NCI-H146 (cell line): ENCODE results near the gene RECQL.
"Not testable (repeated sequence)": the region's sequence is repeated elsewhere in the genome, so short reads cannot be mapped to it uniquely, and the experiment has no call there.

Experiments
- DNase-seq: peaks from one replicate; lab custom pipeline; 2025; lab: John Stamatoyannopoulos, UW

RECQL gene

GRCh38 chr12:21502164-21502496 lies 695 bp upstream of the RECQL start:
- DNase-seq: peak; percentile 80

GRCh38 chr12:21500786-21501257 lies 613 bp downstream of the RECQL start:
- no peak for DNase-seq

GRCh38 chr12:21499765-21500164 lies 1.7 kb downstream of the RECQL start:
- DNase-seq: no peak

DNA sequence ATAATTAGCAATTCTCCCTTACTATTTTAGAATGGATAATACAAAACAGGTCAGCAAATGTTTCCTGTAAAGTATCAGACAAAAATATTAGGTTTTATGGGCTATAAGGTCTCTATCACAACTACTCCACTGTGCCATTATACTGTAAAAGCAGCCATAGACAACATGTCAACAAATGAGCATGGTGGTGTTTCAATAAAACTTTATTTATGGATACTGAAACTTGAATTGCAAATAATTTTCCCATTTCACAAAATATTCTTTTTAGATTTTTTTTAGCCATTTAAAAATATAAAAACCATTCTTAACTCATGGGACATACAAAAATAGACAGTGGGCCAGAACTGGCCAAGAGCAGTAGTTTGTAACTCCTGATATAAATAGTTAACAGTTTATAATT lies 15.4 kb downstream of the RECQL start:
- DNase-seq: no peak

DNA sequence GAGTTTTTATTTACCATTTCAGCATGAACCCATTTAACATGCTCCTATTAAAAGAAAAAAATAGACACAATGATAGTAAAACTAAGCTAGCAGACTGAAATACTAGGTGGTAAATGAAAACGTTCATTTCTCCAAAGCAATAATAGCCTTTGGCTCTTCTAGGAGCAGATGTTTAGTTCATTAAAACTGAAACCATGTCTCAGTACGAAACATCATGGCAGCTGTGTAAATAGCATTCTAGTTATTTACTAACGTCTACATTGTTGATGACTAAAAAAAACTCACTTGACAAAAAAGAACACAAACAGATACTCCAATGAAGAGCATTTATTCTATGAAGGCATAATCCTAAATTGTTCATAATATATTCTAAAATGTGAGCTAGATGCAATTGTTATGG lies 17.9 kb downstream of the RECQL start:
- DNase-seq: peak; percentile 84

GRCh38 chr12:21478756-21479455 lies 22.5 kb downstream of the RECQL start:
- DNase-seq: no peak

GRCh38 chr12:21476949-21477348 lies 24.5 kb downstream of the RECQL start:
- no peak for DNase-seq

DNA sequence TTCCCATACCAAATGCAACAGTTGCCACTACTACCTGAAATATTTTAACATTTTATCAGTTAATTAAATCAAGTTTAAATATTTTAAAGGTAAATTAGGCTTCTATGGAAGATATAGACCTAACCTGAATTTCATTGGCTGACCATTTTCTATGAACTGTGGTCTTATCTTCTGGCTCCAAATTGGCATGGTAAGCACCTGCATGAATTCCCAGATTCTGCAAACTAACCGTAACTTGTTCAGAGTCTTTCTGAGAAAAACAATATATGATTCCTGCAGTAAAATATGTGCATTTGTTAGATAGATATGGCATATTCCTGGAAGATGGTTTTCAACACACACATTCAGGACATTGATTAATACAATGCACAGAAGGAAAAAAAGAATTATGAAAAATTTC lies 25.9 kb downstream of the RECQL start:
- DNase-seq: no peak

GRCh38 chr12:21472197-21472823 lies 29.1 kb downstream of the RECQL start:
- no peak for DNase-seq

DNA sequence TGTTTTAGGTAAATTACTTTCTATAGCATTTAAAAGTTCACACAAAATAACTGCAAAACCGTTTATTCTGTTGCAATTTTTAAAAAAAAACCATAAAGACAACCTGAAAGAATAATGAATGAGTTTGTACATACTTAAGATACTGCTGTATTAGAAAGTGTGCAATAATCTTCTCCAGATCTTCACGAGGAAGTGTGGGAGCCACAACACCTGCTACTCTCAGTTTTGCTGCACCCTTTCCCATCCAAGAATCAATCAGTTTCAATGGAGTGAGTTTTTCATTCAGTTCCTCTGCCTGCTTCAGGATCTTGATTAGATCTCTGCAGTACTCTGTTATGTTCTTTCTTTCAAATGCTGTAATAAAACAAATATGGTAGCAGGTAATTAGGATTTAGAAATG lies 30.1 kb downstream of the RECQL start:
- DNase-seq: no peak

DNA sequence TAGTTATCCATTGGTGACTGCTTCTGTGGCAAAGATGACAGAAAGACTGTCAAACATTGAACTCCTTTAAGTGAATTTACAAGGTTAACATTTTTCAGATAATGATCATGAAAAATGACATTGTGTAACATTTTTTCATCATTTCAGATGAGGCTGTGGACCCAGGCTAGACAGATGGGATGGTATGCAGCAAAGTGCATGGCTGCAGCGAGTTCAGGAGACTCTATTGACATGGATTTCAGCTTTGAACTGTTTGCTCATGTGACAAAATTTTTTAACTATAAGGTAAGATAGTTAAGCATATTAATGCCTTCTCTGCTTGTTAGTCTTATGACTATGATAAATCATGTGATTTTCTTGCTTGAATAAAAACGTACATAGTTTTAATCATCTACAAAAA lies 34.1 kb downstream of the RECQL start:
- not testable (repeated sequence) for DNase-seq

DNA sequence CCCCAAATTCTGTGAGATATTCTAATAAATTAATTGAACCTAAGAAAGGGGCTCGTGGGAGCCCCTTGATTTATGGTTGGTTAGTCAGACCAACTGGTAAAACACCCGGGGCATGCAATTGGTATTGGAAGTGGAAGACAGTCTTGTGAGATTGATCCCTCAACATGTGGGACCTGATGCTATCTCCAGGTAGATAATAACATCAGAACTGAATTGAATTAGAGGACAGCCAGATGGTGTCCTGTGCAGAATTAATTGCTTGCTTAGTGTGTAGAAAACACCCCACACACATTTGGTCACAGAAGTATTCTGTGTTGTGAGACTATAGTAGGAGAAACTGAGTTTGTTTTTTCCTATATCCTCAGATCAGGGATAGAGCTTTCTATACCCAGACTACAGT lies 42.0 kb downstream of the RECQL start:
- no peak for DNase-seq

DNA sequence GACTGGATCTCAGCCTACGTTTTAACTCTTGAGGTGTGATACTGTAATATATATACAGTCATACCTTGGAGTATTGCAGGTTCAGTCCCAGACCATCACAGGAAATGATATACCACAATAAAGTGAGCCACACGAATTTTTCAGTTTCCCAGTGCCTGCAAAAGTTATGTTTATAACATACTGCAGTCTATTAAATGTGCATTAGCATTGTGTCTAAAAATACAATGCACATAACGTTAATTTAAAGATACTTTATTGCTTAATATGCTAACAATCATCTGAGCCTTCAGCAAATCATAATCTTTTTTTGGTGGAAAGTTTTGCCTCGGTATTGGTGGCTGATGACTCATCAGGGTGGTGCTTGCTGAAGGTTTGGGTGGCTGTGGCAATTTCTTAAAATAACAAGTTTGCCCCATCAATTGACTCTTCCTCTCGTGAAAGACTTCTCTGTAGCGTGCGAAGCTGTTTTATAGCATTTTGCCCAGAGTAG lies 45.1 kb downstream of the RECQL start:
- DNase-seq: no peak

GRCh38 chr12:21453312-21453852 lies 48.1 kb downstream of the RECQL start:
- DNase-seq: no peak

- DNase-seq: no peak
These were observed 49.9 kb downstream of the RECQL start for GRCh38 chr12:21451529-21451928.

DNA sequence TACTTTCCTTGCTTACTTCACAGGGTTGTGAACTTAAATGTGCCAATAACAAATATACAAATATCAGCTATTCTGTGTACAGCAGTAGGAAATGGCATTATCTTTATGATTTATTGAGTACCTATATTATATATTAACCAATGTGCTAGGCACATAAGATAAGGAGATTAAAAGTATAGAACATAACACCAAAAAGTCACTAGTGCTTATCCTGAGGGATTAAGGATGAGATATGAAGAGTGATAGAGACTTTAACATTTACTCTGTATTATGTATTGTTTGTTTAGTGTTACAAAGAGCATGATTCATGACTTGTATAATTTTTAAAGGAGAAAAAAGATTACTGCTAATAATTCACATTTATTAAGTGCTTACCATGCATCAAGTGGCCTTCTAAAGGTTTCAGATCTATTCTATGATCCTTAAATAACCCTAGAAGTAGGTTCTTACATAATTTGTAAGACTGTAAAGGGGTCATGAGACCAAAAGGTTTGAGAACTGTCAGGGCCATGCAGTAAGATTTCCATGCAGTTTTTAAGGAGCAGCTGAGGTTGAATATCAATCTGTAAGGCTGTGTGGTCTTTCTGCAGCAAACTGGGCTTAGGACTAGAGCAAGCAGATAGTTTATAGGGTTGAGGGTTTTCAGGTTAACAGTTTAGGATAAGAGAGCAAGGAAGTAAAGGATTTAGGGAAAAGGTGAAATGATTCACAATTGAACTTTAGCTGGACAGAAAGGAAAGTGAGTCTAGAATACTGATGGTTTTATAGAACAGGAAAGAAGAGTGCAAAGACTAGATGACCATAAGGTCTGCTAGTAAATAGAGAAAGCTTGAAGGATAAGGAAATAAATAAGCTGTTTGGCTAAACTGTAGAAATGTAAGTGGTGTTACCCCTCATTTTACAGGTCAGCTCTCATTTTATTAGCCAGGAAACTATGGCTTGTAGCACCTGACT lies 57.0 kb downstream of the RECQL start:
- DNase-seq: no peak

DNA sequence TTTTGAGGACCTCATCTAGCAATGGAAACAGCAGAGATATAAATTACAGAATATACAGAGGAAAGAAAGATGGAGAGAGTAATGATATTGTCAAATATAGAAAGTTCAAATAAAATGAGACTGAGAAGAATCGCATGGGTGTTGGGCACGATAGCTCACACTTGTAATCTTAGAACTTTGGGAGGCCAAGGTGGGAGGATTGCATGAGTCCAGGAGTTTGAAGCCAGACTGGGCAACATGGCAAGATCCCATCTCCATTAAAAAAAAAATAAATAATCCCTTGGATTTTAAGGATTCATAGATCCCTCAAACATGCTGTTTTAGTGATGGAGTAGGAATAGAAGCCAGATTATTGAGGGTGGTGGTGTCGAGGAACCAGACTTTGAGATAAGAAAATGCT lies 62.1 kb downstream of the RECQL start:
- no peak for DNase-seq

GRCh38 chr12:21438643-21439042 lies 62.8 kb downstream of the RECQL start:
- peak; percentile 11 for DNase-seq

DNA sequence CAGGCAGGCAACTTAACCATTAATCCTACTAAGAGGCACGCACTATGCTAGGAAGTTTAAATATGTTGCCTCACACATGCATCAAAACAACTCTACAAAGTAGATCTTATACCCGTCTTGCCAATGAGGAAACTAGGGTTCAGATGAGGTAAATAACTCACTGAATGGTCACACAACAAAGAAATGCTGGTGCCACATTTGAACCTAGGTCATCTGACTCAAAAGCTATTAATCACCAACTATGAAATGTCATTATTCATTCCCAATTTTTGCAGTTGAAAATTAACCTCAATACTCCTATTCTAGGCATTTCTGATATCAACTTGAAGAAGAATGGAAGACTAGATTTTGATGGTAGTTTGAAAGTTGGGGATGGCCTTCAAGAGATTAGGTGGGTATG lies 66.7 kb downstream of the RECQL start:
- no peak for DNase-seq

- DNase-seq: no peak
These were observed 67.9 kb downstream of the RECQL start for GRCh38 chr12:21433525-21433924.

DNA sequence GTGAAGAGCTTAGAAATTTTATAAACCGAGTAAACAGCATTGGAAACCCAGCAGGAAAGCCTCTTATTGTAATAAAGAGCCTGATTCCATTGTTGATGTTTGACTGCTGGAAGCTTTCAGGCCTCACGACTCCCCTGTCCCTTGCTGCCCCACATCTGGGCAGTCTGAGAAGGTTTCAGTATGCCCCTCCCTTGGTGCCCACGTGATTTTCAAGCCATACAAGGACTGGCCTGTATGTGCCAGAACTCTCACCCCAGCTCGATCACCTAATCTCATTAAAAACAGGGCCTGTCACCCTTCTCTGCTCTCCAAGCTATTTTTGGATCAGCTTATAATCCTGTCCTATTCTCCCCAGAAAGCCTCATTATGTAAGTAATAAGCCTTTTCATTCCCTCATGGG lies 71.4 kb downstream of the RECQL start:
- no peak for DNase-seq

DNA sequence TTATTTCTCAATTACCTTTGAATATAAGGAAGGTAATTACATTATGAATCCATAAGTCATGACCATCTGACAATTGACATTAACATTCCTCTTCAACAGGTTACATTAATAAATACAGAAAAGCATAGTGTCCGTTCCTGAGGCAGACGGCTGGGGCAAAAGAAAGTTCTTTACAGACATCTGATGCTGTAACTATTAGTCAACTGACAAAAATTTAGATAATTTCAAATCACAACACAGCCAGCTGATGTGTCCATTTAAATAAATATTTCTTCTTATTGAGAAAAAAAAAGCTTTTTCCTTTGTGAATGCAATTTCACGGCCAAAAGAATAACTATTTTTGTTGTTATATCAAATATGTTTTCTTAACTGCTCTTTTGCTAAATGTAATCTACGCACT lies 73.2 kb downstream of the RECQL start:
- DNase-seq: no peak
